ENCODE data around the gene MORF4L1. TPM values are rescaled to one million over a fixed set of nuclear protein-coding genes. Genes with fewer than 3 reads are reported as not detected.
"Not testable (repeated sequence)": the region's sequence is repeated elsewhere in the genome, so short reads cannot be mapped to it uniquely, and the experiment has no call there.

MORF4L1 gene
- total and polyA plus RNA-seq, 7 experiments from 2014 or later: 246 to 405 (median 320) TPM

GRCh38 chr15:78837131-78837530, 35.6 kb upstream of the MORF4L1 start:
- intact Hi-C loops (cut with micrococcal nuclease): no loop called here
- H3K27me3 ChIP-seq (ENCODE audit: control insufficient read depth in 2 of 2, insufficient read depth in 2 of 2, low read length in 2 of 2): no peaks in the 10 kb centered on the region
- peaks cover 0 to 2% (median 0%) of the 10 kb centered on the region in 7 donors for H3K4me1 Mint-ChIP-seq
- H3K36me3 ChIP-seq (ENCODE audit: control insufficient read depth in 2 of 3, insufficient read depth in 3 of 3, low read length in 3 of 3): no peaks in the 10 kb centered on the region
- H3K4me1 ChIP-seq (ENCODE audit: control insufficient read depth in 2 of 2, insufficient read depth in 2 of 2, low read length in 2 of 2): no peaks in the 10 kb centered on the region
- H3K9me3 Mint-ChIP-seq: no peaks in the 10 kb centered on the region
- peaks cover 0 to 15% (median 4%) of the 10 kb centered on the region in 5 donors for H3K27me3 Mint-ChIP-seq
- ChIA-PET POLR2A (no interaction called here), CTCF (no interaction called here)
- ATAC-seq (no peak), DNase-seq (no peak)
- H3K27ac Mint-ChIP-seq: no peak overlapping the region
- H3K27ac ChIP-seq (ENCODE audit: low read depth, low read length): no peak overlapping the region
- no peak overlapping the region for H3K4me3 ChIP-seq (ENCODE audit: low read length)
- H3K9me3 ChIP-seq (ENCODE audit: control insufficient read depth in 2 of 3, low read length in 3 of 3): no peaks in the 10 kb centered on the region
- no peaks in the 10 kb centered on the region for H3K36me3 Mint-ChIP-seq
- H3K4me3 Mint-ChIP-seq: no peak overlapping the region

DNA sequence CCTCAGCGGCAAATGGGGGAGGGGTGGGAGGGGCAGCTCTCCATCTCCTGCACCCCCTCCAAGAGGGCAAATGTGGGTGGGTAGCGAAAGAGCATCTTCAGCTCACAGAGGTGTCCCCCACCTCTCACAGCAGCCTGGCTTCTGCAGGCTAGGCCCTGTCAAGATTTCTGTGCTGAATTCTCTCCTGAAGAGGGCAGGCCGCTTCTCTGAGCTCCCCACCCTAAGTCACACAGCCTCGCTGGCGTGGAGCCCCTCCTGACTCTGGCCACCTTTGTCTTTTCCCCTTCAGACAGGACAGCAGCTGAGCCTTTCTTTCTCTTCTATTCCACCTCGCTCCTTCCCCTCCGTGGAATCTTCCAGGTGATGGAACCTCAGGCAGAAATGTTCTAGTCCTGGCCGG, 35.1 kb upstream of the MORF4L1 start:
- Histone ChIP-seq H3K27ac (ENCODE audit: low read depth, low read length) (no peak overlapping the region), H3K27me3 (ENCODE audit: control insufficient read depth in 2 of 2, insufficient read depth in 2 of 2, low read length in 2 of 2) (no peaks in the 10 kb centered on the region), H3K4me1 (ENCODE audit: control insufficient read depth in 2 of 2, insufficient read depth in 2 of 2, low read length in 2 of 2) (no peaks in the 10 kb centered on the region), H3K36me3 (ENCODE audit: control insufficient read depth in 2 of 3, insufficient read depth in 3 of 3, low read length in 3 of 3) (no peaks in the 10 kb centered on the region), H3K4me3 (ENCODE audit: low read length) (no peak overlapping the region), H3K9me3 (ENCODE audit: control insufficient read depth in 2 of 3, low read length in 3 of 3) (no peaks in the 10 kb centered on the region)
- POLR2A ChIA-PET: no interaction called here
- ATAC-seq (no peak), DNase-seq (no peak)
- Mint-ChIP-seq H3K36me3 (no peaks in the 10 kb centered on the region), H3K4me1 (no peaks in the 10 kb centered on the region), H3K9me3 (no peaks in the 10 kb centered on the region), H3K4me3 (no peak overlapping the region), H3K27ac (no peak overlapping the region), H3K27me3 (peaks cover 0 to 11% (median 0%) of the 10 kb centered on the region in 5 donors)
- intact Hi-C loops (cut with micrococcal nuclease): no loop called here
- CTCF ChIA-PET: no interaction called here

- CTCF ChIA-PET: no interaction called here
Observed at GRCh38 chr15:78838489-78838888, 34.2 kb upstream of the MORF4L1 start.

GRCh38 chr15:78839151-78839550, 33.5 kb upstream of the MORF4L1 start:
- DNase-seq; H3K27me3 Mint-ChIP-seq; H3K27ac ChIP-seq (ENCODE audit: low read depth, low read length); H3K36me3 Mint-ChIP-seq; CTCF ChIA-PET; POLR2A ChIA-PET; H3K4me3 Mint-ChIP-seq; H3K27me3 ChIP-seq (ENCODE audit: control insufficient read depth in 2 of 2, insufficient read depth in 2 of 2, low read length in 2 of 2); H3K36me3 ChIP-seq (ENCODE audit: control insufficient read depth in 2 of 3, insufficient read depth in 3 of 3, low read length in 3 of 3); H3K4me3 ChIP-seq (ENCODE audit: low read length); H3K4me1 ChIP-seq (ENCODE audit: control insufficient read depth in 2 of 2, insufficient read depth in 2 of 2, low read length in 2 of 2); H3K9me3 Mint-ChIP-seq; H3K9me3 ChIP-seq (ENCODE audit: control insufficient read depth in 2 of 3, low read length in 3 of 3); intact Hi-C loops (cut with micrococcal nuclease); H3K4me1 Mint-ChIP-seq; ATAC-seq: not testable (repeated sequence)
- peak overlapping the region in 1 of 9 donors; percentile 12 for H3K27ac Mint-ChIP-seq

More at GRCh38 chr15:78838489-78838888, 34.2 kb upstream of the MORF4L1 start:
- H3K9me3 ChIP-seq (ENCODE audit: control insufficient read depth in 2 of 3, low read length in 3 of 3): no peaks in the 10 kb centered on the region
- DNase-seq: no peak
- H3K4me3 ChIP-seq (ENCODE audit: low read length): no peak overlapping the region
- Mint-ChIP-seq H3K4me3 (no peak overlapping the region), H3K4me1 (no peaks in the 10 kb centered on the region), H3K36me3 (no peaks in the 10 kb centered on the region), H3K27ac (no peak overlapping the region), H3K9me3 (no peaks in the 10 kb centered on the region), H3K27me3 (peaks cover 0 to 3% (median 0%) of the 10 kb centered on the region in 5 donors)
- no peaks in the 10 kb centered on the region for H3K4me1 ChIP-seq (ENCODE audit: control insufficient read depth in 2 of 2, insufficient read depth in 2 of 2, low read length in 2 of 2)
- no peaks in the 10 kb centered on the region for H3K27me3 ChIP-seq (ENCODE audit: control insufficient read depth in 2 of 2, insufficient read depth in 2 of 2, low read length in 2 of 2)
- intact Hi-C loops (cut with micrococcal nuclease): no loop called here
- no peak for ATAC-seq
- H3K27ac ChIP-seq (ENCODE audit: low read depth, low read length): no peak overlapping the region
- no peaks in the 10 kb centered on the region for H3K36me3 ChIP-seq (ENCODE audit: control insufficient read depth in 2 of 3, insufficient read depth in 3 of 3, low read length in 3 of 3)
- POLR2A ChIA-PET: no interaction called here

- DNase-seq: no peak
- Mint-ChIP-seq H3K9me3 (no peaks in the 10 kb centered on the region), H3K4me1 (no peaks in the 10 kb centered on the region), H3K4me3 (no peak overlapping the region), H3K36me3 (no peaks in the 10 kb centered on the region), H3K27me3 (peaks cover 0 to 3% (median 0%) of the 10 kb centered on the region in 5 donors), H3K27ac (no peak overlapping the region)
- H3K4me3 ChIP-seq (ENCODE audit: low read length): no peak overlapping the region
- intact Hi-C loops (cut with micrococcal nuclease): no loop called here
- H3K9me3 ChIP-seq (ENCODE audit: control insufficient read depth in 2 of 3, low read length in 3 of 3): no peaks in the 10 kb centered on the region
- CTCF ChIA-PET: no interaction called here
- H3K4me1 ChIP-seq (ENCODE audit: control insufficient read depth in 2 of 2, insufficient read depth in 2 of 2, low read length in 2 of 2): no peaks in the 10 kb centered on the region
- no peaks in the 10 kb centered on the region for H3K36me3 ChIP-seq (ENCODE audit: control insufficient read depth in 2 of 3, insufficient read depth in 3 of 3, low read length in 3 of 3)
- no peak overlapping the region for H3K27ac ChIP-seq (ENCODE audit: low read depth, low read length)
- no peaks in the 10 kb centered on the region for H3K27me3 ChIP-seq (ENCODE audit: control insufficient read depth in 2 of 2, insufficient read depth in 2 of 2, low read length in 2 of 2)
- POLR2A ChIA-PET: no interaction called here
- ATAC-seq: peak; percentile 45
Observed at GRCh38 chr15:78840661-78841375, 31.9 kb upstream of the MORF4L1 start.

GRCh38 chr15:78841376-78841706, 31.3 kb upstream of the MORF4L1 start:
- no peaks in the 10 kb centered on the region for H3K27me3 Mint-ChIP-seq
- ATAC-seq: no peak
- no peaks in the 10 kb centered on the region for H3K4me1 Mint-ChIP-seq
- Histone ChIP-seq H3K27ac (ENCODE audit: low read depth, low read length) (no peak overlapping the region), H3K4me3 (ENCODE audit: low read length) (no peak overlapping the region), H3K36me3 (ENCODE audit: control insufficient read depth in 2 of 3, insufficient read depth in 3 of 3, low read length in 3 of 3) (no peaks in the 10 kb centered on the region), H3K4me1 (ENCODE audit: control insufficient read depth in 2 of 2, insufficient read depth in 2 of 2, low read length in 2 of 2) (no peaks in the 10 kb centered on the region), H3K27me3 (ENCODE audit: control insufficient read depth in 2 of 2, insufficient read depth in 2 of 2, low read length in 2 of 2) (no peaks in the 10 kb centered on the region), H3K9me3 (ENCODE audit: control insufficient read depth in 2 of 3, low read length in 3 of 3) (no peaks in the 10 kb centered on the region)
- no peak overlapping the region for H3K27ac Mint-ChIP-seq
- CTCF ChIA-PET: no interaction called here
- no peak overlapping the region for H3K4me3 Mint-ChIP-seq
- no peaks in the 10 kb centered on the region for H3K9me3 Mint-ChIP-seq
- intact Hi-C loops (cut with micrococcal nuclease): no loop called here
- H3K36me3 Mint-ChIP-seq: no peaks in the 10 kb centered on the region
- POLR2A ChIA-PET: no interaction called here
- DNase-seq: no peak

- no peak overlapping the region for H3K27ac Mint-ChIP-seq
- no peaks in the 10 kb centered on the region for H3K4me1 ChIP-seq (ENCODE audit: control insufficient read depth in 2 of 2, insufficient read depth in 2 of 2, low read length in 2 of 2)
- no peaks in the 10 kb centered on the region for H3K4me1 Mint-ChIP-seq
- H3K36me3 Mint-ChIP-seq: no peaks in the 10 kb centered on the region
- no peak overlapping the region for H3K4me3 Mint-ChIP-seq
- no peaks in the 10 kb centered on the region for H3K27me3 Mint-ChIP-seq
- H3K9me3 Mint-ChIP-seq: no peaks in the 10 kb centered on the region
- CTCF ChIA-PET: no interaction called here
- H3K4me3 ChIP-seq (ENCODE audit: low read length): no peak overlapping the region
- ATAC-seq (no peak), DNase-seq (no peak)
- no peaks in the 10 kb centered on the region for H3K36me3 ChIP-seq (ENCODE audit: control insufficient read depth in 2 of 3, insufficient read depth in 3 of 3, low read length in 3 of 3)
- intact Hi-C loops (cut with micrococcal nuclease): no loop called here
- H3K27me3 ChIP-seq (ENCODE audit: control insufficient read depth in 2 of 2, insufficient read depth in 2 of 2, low read length in 2 of 2): no peaks in the 10 kb centered on the region
- POLR2A ChIA-PET: no interaction called here
- H3K9me3 ChIP-seq (ENCODE audit: control insufficient read depth in 2 of 3, low read length in 3 of 3): no peaks in the 10 kb centered on the region
- H3K27ac ChIP-seq (ENCODE audit: low read depth, low read length): no peak overlapping the region
Observed at GRCh38 chr15:78841891-78842290, 30.8 kb upstream of the MORF4L1 start.

Measured in naive thymus-derived CD4-positive, alpha-beta T cell (primary cell).